Body of pancreas (tissue), 4 donors: ENCODE results near the gene ATP2B2.

Source experiments
- POLR2A ChIP-seq, 3 donors: fragments of 450-650 bp; IDR thresholded peaks; one replicate each; pipeline ENCODE4 v1.6.1; 2016; ENCODE audit warnings: antibody characterized with exemption in 3 of 3, mild to moderate bottlenecking in 2 of 3
- TF ChIP-seq, protein P1 (sequence below), 7 experiments: fragments of 450-650 bp in 4 of 7; fragments of 200-600 bp in 3 of 7; sonication (generic) in 3 of 7; IDR thresholded peaks; one replicate each; pipeline ENCODE4 v1.5.1; 2016 to 2019; ENCODE audit warnings: antibody characterized with exemption in 7 of 7

- TF ChIP-seq, protein P1, sequence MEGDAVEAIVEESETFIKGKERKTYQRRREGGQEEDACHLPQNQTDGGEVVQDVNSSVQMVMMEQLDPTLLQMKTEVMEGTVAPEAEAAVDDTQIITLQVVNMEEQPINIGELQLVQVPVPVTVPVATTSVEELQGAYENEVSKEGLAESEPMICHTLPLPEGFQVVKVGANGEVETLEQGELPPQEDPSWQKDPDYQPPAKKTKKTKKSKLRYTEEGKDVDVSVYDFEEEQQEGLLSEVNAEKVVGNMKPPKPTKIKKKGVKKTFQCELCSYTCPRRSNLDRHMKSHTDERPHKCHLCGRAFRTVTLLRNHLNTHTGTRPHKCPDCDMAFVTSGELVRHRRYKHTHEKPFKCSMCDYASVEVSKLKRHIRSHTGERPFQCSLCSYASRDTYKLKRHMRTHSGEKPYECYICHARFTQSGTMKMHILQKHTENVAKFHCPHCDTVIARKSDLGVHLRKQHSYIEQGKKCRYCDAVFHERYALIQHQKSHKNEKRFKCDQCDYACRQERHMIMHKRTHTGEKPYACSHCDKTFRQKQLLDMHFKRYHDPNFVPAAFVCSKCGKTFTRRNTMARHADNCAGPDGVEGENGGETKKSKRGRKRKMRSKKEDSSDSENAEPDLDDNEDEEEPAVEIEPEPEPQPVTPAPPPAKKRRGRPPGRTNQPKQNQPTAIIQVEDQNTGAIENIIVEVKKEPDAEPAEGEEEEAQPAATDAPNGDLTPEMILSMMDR (IDR thresholded peaks at IDR 0.05) = no peak
- no peak for TF ChIP-seq POLR2A (IDR thresholded peaks at IDR 0.05)
Observed at GRCh38 chr3:10361375-10361774, 144.0 kb downstream of the ATP2B2 start.
